Measurements from ENCODE around the gene CD52. TPM values are rescaled to one million over a fixed set of nuclear protein-coding genes. Genes with fewer than 3 reads are reported as not detected.

CD52 gene, protein sequence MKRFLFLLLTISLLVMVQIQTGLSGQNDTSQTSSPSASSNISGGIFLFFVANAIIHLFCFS
- total RNA-seq: not detected in 2 replicates

DNA sequence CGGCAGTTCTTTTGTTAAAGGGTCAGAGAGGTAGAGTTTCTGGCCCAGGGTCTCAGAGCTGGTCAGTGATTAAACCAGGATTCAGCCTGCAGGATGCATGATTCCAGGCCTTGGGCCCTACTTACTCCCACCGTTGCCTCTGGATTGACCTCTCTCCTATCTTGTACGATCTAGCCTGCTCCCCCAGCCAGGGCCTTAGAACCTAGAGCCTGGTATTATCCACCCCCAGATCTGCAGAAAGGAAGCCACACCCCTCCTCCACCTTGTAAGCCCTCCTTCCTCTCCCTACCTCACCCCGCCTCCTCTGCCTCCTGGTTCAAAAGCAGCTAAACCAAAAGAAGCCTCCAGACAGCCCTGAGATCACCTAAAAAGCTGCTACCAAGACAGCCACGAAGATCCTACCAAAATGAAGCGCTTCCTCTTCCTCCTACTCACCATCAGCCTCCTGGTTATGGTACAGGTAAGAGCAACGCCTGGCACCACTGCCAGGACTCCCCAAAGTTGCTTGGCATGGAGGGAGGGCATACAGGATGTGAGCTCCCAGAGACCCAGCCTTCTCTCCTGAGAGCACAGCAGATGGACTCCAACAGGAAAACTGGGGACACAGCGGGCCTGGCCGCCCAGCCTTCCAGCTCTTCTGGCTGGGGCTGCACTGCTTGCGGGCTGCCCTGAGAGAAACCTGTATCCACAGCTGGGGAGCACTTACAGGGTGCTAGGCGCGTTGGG is at the start of gene CD52:
CD52 (plus strand) TSS at position 347 of the 726 bp plus-strand sequence; CDS start at position 407, 60 bp downstream.

DNA sequence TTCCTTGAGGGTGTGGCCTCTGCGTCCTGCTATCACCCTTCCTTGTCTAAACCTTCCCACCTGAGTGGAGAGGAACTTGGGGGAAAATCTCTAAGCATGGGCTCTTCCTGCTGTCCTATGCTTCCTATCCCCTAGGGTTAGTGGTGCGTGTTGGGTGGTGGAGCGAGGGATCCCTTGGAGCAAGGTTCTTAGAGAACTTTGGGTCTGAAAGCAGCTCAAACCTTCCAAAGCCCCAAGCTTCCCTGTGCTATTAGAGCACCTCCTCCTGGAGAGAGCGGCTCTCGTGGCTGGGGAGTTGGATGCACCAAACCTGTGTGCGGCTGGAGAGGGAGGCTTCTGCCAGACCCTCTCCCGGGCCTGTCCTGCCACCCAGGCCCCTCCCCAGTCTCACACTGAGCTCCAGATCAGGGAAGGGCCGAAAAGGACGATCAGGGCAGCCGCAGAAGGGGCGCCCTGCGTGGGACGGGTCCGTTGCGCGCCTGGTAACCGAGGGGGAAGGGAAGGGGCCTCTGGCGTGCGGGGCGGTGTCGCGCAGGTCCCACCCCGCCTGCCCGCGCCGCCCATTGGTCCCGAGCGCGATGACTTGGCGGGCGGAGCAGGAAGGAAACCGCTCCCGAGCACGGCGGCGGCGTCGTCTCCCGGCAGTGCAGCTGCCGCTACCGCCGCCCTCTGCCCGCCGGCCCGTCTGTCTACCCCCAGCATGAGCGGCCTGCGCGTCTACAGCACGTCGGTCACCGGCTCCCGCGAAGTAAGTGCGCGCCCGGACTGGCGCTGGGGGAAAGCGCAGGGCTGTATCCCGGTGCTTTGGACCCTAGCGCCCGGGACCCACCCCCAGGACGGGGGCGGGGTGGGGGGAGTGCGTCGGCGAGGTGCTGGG is 38.1 kb upstream of the CD52 start, which contains the start of gene SH3BGRL3:
SH3BGRL3 (plus strand) TSS at position 631 of the 877 bp plus-strand sequence; CDS start at position 701, 70 bp downstream.

DNA sequence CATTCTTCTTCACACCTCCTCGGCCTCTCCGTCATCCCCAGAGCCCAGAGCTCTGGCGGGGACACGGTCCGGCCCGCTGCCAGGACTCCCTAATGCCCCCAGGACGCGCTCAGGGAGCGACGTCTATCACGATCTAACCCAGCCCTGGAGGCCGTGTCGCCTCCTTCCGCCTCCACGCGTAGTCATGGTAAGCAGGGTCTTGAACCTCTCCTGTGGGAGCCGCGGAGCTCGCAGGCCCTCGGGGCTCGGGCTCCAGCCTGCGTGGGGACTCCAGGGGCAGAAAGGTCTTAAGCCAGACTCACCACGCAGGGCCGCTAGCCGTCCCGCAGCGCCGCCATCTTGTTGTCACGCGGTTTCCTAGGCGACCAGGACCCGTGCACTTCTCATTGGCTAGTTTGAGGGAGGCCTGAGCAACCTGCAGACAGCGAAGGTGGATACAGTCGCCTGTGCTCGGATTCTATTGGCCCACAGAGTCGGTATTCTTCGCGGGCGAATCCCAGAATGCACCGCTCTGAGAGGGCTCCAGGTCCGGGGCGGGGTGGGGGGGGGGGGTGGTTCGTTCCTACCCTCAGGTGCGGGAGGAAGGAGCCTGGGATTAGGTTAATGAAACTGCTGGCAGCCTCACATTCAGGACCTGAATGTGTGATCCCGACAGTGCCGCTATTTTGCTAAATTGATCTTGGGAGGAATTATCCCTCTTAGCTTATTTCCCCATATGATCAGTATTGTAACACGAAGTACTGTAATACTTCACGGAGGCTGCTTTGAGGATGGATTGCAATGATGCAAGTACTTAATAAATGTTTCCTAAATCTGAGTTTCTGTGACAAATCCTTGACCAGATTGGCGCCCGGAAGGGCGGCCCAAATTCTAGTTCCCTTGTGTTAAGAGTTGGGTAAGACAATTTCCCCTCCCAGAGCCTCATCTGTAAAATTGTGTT is 11.2 kb upstream of the CD52 start, which contains the start of gene UBXN11:
UBXN11 (minus strand) TSS at position 347 of the 940 bp plus-strand sequence. CDS start 3,753 bp downstream, outside the sequence.

DNA sequence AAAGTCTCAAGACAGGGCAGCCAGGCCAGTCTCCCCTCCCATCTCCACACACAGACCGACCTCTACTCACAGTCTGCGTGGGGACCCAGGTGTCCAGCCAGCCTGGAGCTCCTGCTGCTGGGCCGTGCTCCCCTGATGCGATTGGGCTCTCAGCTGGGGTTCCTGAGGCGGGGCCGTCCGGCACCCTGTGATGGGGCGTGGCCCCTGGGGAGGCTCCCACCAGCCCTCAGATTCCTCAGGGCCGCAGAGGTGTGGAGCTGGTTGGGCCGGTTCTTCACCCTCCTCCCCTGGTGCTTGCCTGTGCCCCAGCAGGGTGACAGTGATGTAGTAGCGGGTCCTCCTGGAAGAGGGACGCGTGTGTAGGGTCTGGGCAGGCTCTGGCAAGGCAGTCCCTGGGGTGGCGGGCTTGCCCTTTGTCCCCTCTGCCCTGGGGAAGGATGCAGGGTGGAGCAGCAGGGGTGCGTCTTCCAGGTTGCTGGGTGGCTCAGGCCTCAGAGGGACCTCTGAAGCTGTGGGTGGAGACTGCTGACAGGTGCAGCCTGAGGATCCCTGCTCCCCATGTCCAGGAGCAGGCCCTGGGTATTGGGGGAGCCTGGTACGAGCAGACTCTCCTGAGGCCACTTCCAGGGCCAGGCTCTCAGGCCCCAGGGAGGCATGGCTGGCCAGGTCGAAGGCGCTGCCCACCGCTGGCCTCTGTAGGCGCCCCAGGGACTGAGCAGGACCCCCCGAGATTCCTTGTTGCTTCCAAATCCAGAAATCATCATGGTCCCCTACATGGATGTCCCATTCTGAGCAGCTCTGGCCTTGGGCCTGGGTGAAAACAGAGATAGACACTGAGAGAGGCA is 36.4 kb downstream of the CD52 start, which contains the start of gene CRYBG2:
CRYBG2 (minus strand) TSS at position 155 of the 845 bp plus-strand sequence. CDS start 7,473 bp downstream, outside the sequence.

Other genes starting within 250 kb of the CD52 start
- gene PDIK1L, start 206.1 kb upstream of the CD52 start, total RNA-seq: 6.5 and 6.8 TPM in 2 replicates
- not detected in 2 replicates for gene FAM110D, start 158.9 kb upstream of the CD52 start, total RNA-seq
- gene C1orf232, start 149.0 kb upstream of the CD52 start, total RNA-seq: not detected in 2 replicates
- 17.8 and 18.5 TPM in 2 replicates for gene ZNF593, start 148.1 kb upstream of the CD52 start, total RNA-seq
- gene ZNF593OS, start 146.1 kb upstream of the CD52 start, total RNA-seq: not detected in 2 replicates
- gene CNKSR1, start 140.5 kb upstream of the CD52 start, total RNA-seq: 0.26 TPM in 1 of 2 replicates, not detected in the other
- not detected in 2 replicates for gene CATSPER4, start 127.4 kb upstream of the CD52 start, total RNA-seq
- gene CEP85, start 83.8 kb upstream of the CD52 start, total RNA-seq: 10.8 and 11.9 TPM in 2 replicates
- 67.5 and 71.7 TPM in 2 replicates for gene SH3BGRL3, start 37.9 kb upstream of the CD52 start, total RNA-seq
- gene UBXN11, start 11.3 kb upstream of the CD52 start, total RNA-seq: 5.7 and 6.8 TPM in 2 replicates
- gene CRYBG2, start 36.2 kb downstream of the CD52 start, total RNA-seq: not detected in 2 replicates
- gene ZNF683, start 54.8 kb downstream of the CD52 start, total RNA-seq: not detected in 2 replicates
- not detected in 2 replicates for gene LIN28A, start 92.9 kb downstream of the CD52 start, total RNA-seq
- gene DHDDS, start 114.4 kb downstream of the CD52 start, total RNA-seq: 59.5 and 71.0 TPM in 2 replicates
- 382 and 413 TPM in 2 replicates for gene HMGN2, start 154.5 kb downstream of the CD52 start, total RNA-seq
- 3.5 and 4.2 TPM in 2 replicates for gene RPS6KA1, start 211.8 kb downstream of the CD52 start, total RNA-seq